Fibroblast of mammary gland (primary cell): ENCODE measurements around the gene GPRC5C.

Source experiments
- DNase-seq: peaks from one replicate; pipeline ENCODE4 v3.0.0-alpha.2; 2010; ENCODE audit warnings: low read depth
- H3K4me3 ChIP-seq: 2 replicates; pipeline ENCODE4 v1.5.1; 2011; ENCODE audit warnings: low read depth, mild to moderate bottlenecking, low read length, moderate library complexity; ENCODE audit not compliant: control insufficient read depth
- CTCF ChIP-seq: conservative IDR thresholded peaks from 2 replicates; pipeline ENCODE4 v1.5.1; 2011; ENCODE audit warnings: low read depth, low read length, inconsistent platforms; ENCODE audit not compliant: control insufficient read depth, insufficient read depth

Gene GPRC5C

GRCh38 chr17:74464730-74465377, 33.0 kb downstream of the GPRC5C start:
- TF ChIP-seq CTCF: no peak
- DNase-seq: no peak
- no peak overlapping the region for H3K4me3 ChIP-seq

- no peak for DNase-seq
- H3K4me3 ChIP-seq: no peak overlapping the region
- TF ChIP-seq CTCF: no peak
These were observed 33.7 kb downstream of the GPRC5C start for GRCh38 chr17:74465378-74466110.

GRCh38 chr17:74466111-74466827, 34.4 kb downstream of the GPRC5C start, which contains the start of gene CD300A:
Gene CD300A, plus strand, starts transcription at chr17:74466634. Its CDS starts 70 bp downstream, at chr17:74466704.
- DNase-seq: no peak
- no peak within 1 kb of the TSS for H3K4me3 ChIP-seq
- TF ChIP-seq CTCF: no peak

- DNase-seq: no peak
- TF ChIP-seq CTCF: no peak
- H3K4me3 ChIP-seq: no peak overlapping the region
These were observed 34.9 kb downstream of the GPRC5C start for GRCh38 chr17:74466828-74467184.

GRCh38 chr17:74467221-74467951, 35.5 kb downstream of the GPRC5C start:
- TF ChIP-seq CTCF: no peak
- no peak for DNase-seq
- no peak overlapping the region for H3K4me3 ChIP-seq

GRCh38 chr17:74471341-74471740, 39.5 kb downstream of the GPRC5C start:
- DNase-seq: no peak
- TF ChIP-seq CTCF: no peak
- H3K4me3 ChIP-seq: no peak overlapping the region
